ENCODE measurements around the gene TENM3.

- TF ChIP-seq USF2 (IDR thresholded peaks at IDR 0.05; ENCODE audit: borderline replicate concordance, low read depth, low read length): no peak
- no peak for TF ChIP-seq GABPA (IDR thresholded peaks at IDR 0.05; ENCODE audit: low read depth)
- TF ChIP-seq, protein P1, sequence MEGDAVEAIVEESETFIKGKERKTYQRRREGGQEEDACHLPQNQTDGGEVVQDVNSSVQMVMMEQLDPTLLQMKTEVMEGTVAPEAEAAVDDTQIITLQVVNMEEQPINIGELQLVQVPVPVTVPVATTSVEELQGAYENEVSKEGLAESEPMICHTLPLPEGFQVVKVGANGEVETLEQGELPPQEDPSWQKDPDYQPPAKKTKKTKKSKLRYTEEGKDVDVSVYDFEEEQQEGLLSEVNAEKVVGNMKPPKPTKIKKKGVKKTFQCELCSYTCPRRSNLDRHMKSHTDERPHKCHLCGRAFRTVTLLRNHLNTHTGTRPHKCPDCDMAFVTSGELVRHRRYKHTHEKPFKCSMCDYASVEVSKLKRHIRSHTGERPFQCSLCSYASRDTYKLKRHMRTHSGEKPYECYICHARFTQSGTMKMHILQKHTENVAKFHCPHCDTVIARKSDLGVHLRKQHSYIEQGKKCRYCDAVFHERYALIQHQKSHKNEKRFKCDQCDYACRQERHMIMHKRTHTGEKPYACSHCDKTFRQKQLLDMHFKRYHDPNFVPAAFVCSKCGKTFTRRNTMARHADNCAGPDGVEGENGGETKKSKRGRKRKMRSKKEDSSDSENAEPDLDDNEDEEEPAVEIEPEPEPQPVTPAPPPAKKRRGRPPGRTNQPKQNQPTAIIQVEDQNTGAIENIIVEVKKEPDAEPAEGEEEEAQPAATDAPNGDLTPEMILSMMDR (IDR thresholded peaks at IDR 0.05): no peak
- no peak for TF ChIP-seq ZBTB33 (IDR thresholded peaks at IDR 0.05; ENCODE audit: borderline replicate concordance, low read depth)
- TF ChIP-seq RCOR1 (IDR thresholded peaks at IDR 0.05; ENCODE audit: low read length): no peak
- TF ChIP-seq EZH2phosphoT487 (IDR thresholded peaks at IDR 0.05; ENCODE audit: borderline replicate concordance, low read depth): no peak
- TF ChIP-seq, protein P2, sequence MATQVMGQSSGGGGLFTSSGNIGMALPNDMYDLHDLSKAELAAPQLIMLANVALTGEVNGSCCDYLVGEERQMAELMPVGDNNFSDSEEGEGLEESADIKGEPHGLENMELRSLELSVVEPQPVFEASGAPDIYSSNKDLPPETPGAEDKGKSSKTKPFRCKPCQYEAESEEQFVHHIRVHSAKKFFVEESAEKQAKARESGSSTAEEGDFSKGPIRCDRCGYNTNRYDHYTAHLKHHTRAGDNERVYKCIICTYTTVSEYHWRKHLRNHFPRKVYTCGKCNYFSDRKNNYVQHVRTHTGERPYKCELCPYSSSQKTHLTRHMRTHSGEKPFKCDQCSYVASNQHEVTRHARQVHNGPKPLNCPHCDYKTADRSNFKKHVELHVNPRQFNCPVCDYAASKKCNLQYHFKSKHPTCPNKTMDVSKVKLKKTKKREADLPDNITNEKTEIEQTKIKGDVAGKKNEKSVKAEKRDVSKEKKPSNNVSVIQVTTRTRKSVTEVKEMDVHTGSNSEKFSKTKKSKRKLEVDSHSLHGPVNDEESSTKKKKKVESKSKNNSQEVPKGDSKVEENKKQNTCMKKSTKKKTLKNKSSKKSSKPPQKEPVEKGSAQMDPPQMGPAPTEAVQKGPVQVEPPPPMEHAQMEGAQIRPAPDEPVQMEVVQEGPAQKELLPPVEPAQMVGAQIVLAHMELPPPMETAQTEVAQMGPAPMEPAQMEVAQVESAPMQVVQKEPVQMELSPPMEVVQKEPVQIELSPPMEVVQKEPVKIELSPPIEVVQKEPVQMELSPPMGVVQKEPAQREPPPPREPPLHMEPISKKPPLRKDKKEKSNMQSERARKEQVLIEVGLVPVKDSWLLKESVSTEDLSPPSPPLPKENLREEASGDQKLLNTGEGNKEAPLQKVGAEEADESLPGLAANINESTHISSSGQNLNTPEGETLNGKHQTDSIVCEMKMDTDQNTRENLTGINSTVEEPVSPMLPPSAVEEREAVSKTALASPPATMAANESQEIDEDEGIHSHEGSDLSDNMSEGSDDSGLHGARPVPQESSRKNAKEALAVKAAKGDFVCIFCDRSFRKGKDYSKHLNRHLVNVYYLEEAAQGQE (IDR thresholded peaks at IDR 0.05; ENCODE audit: low read depth, low read length): no peak
Measured at GRCh38 chr4:182585321-182585720, 342.1 kb downstream of the TENM3 start.
